EL (cell line): ENCODE data around the gene MYL1.

ENCODE experiments used
- DNase-seq: peaks from one replicate; pipeline ENCODE4 v3.0.0-alpha.2; 2016

Gene MYL1

GRCh38 chr2:210264282-210264681 is 50.7 kb downstream of the MYL1 start:
- no peak for DNase-seq

- no peak for DNase-seq
These were observed 51.1 kb downstream of the MYL1 start for GRCh38 chr2:210263841-210264240.

GRCh38 chr2:210262036-210262435 is 52.9 kb downstream of the MYL1 start:
- DNase-seq = no peak

- DNase-seq = no peak
These were observed 55.3 kb downstream of the MYL1 start for GRCh38 chr2:210259687-210260086.

- DNase-seq = no peak
These were observed 62.0 kb downstream of the MYL1 start for GRCh38 chr2:210252699-210253606.

- DNase-seq = no peak
These were observed 64.4 kb downstream of the MYL1 start for GRCh38 chr2:210250622-210251021.
